ENCODE data around the gene LYZL4.

DNA sequence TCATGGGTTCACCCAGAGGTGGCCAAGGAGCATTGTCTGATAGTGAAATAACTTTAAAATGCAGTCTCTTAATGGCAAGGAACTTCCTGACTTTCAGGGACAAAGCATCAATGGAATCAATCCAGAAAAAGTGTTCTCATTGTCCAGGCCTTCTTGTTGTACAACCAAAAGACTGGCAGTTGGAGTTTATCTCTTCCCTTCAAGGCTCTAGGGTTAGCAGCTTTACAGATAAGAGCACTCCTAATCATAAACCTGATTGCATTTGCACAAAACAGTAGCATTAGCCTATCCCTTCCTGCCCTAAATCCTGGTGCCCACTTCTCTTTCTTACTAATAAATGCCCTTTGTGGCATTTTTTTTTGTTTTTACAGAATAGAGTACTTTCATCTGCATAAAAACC lies 48.7 kb upstream of the LYZL4 start:
- TF ChIP-seq, protein P1, sequence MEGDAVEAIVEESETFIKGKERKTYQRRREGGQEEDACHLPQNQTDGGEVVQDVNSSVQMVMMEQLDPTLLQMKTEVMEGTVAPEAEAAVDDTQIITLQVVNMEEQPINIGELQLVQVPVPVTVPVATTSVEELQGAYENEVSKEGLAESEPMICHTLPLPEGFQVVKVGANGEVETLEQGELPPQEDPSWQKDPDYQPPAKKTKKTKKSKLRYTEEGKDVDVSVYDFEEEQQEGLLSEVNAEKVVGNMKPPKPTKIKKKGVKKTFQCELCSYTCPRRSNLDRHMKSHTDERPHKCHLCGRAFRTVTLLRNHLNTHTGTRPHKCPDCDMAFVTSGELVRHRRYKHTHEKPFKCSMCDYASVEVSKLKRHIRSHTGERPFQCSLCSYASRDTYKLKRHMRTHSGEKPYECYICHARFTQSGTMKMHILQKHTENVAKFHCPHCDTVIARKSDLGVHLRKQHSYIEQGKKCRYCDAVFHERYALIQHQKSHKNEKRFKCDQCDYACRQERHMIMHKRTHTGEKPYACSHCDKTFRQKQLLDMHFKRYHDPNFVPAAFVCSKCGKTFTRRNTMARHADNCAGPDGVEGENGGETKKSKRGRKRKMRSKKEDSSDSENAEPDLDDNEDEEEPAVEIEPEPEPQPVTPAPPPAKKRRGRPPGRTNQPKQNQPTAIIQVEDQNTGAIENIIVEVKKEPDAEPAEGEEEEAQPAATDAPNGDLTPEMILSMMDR (conservative IDR thresholded peaks at IDR 0.05) = no peak
- no peak for TF ChIP-seq ZFX (IDR thresholded peaks at IDR 0.05)
